ENCODE measurements around the gene TMEM217.

Gene TMEM217

GRCh38 chr6:37207903-37208456, 50.0 kb downstream of the TMEM217 start (continued):
- TF ChIP-seq ZSCAN5A (tag by site-specific recombination; IDR thresholded peaks at IDR 0.05): no peak
- TF ChIP-seq ZNF239 (tag by site-specific recombination; IDR thresholded peaks at IDR 0.05): no peak
- no peak for TF ChIP-seq ZNF530 (tag by site-specific recombination; IDR thresholded peaks at IDR 0.05; ENCODE audit: low read depth)
- TF ChIP-seq ZNF433 (tag by site-specific recombination; IDR thresholded peaks at IDR 0.05; ENCODE audit: low read depth): no peak
- TF ChIP-seq ZNF23 (tag by site-specific recombination; IDR thresholded peaks at IDR 0.05; ENCODE audit: borderline replicate concordance): no peak
- TF ChIP-seq ZSCAN23 (tag by site-specific recombination; IDR thresholded peaks at IDR 0.05): no peak
- TF ChIP-seq FEZF1 (tag by site-specific recombination; IDR thresholded peaks at IDR 0.05): no peak
- TF ChIP-seq ZFP3 (tag by site-specific recombination; IDR thresholded peaks at IDR 0.05; ENCODE audit: low read depth): no peak
- no peak for TF ChIP-seq KLF7 (tag by site-specific recombination; IDR thresholded peaks at IDR 0.05; ENCODE audit: borderline replicate concordance)
- TF ChIP-seq ZNF426 (tag by site-specific recombination; IDR thresholded peaks at IDR 0.05): no peak
- no peak for TF ChIP-seq ZNF561 (tag by site-specific recombination; IDR thresholded peaks at IDR 0.05; ENCODE audit: borderline replicate concordance)
- TF ChIP-seq ZNF785 (tag by site-specific recombination; IDR thresholded peaks at IDR 0.05): no peak
- no peak for TF ChIP-seq PRDM10 (tag by site-specific recombination; IDR thresholded peaks at IDR 0.05)
- no peak for TF ChIP-seq ZNF514 (tag by site-specific recombination; IDR thresholded peaks at IDR 0.05)
- TF ChIP-seq ZNF707 (tag by site-specific recombination; IDR thresholded peaks at IDR 0.05): no peak
- TF ChIP-seq ZNF324 (tag by site-specific recombination; IDR thresholded peaks at IDR 0.05): no peak
- TF ChIP-seq ZNF513 (tag by site-specific recombination; IDR thresholded peaks at IDR 0.05): no peak
- no peak for TF ChIP-seq ZNF138 (tag by site-specific recombination; IDR thresholded peaks at IDR 0.05; ENCODE audit: borderline replicate concordance)
- TF ChIP-seq SCRT2 (tag by site-specific recombination; IDR thresholded peaks at IDR 0.05): no peak
- TF ChIP-seq ZNF280C (tag by site-specific recombination; IDR thresholded peaks at IDR 0.05): no peak
- no peak for TF ChIP-seq GLI4 (tag by site-specific recombination; IDR thresholded peaks at IDR 0.05)
- TF ChIP-seq RBAK (tag by site-specific recombination; IDR thresholded peaks at IDR 0.05): no peak
- no peak for TF ChIP-seq ZNF184 (tag by site-specific recombination; IDR thresholded peaks at IDR 0.05)
- no peak for TF ChIP-seq ZBTB10 (tag by site-specific recombination; IDR thresholded peaks at IDR 0.05)
- no peak for TF ChIP-seq ZNF19 (tag by site-specific recombination; IDR thresholded peaks at IDR 0.05; ENCODE audit: low read depth)
- no peak for TF ChIP-seq SP3 (tag by site-specific recombination; IDR thresholded peaks at IDR 0.05)
- TF ChIP-seq ZNF26 (tag by site-specific recombination; IDR thresholded peaks at IDR 0.05): no peak
- no peak for TF ChIP-seq ZNF777 (tag by site-specific recombination; IDR thresholded peaks at IDR 0.05; ENCODE audit: borderline replicate concordance)
